Stimulated activated CD8-positive, alpha-beta memory T cell treated with anti-CD3 and anti-CD28 coated beads, Interleukin-7, amount 100 ng/mL, for 1 hour (primary cell): ENCODE measurements around the gene ZNF675.
A peak's percentile ranks its signal among the peaks of the same experiment; 100 is the strongest.
"Not testable (repeated sequence)": the region's sequence is repeated elsewhere in the genome, so short reads cannot be mapped to it uniquely, and the experiment has no call there.

Experiments used
- DNase-seq, 2 donors: peaks; one replicate each; pipeline ENCODE4 v3.0.0-alpha.2; 2020; ENCODE audit warnings: low read depth in 2 of 2

Gene ZNF675

DNA sequence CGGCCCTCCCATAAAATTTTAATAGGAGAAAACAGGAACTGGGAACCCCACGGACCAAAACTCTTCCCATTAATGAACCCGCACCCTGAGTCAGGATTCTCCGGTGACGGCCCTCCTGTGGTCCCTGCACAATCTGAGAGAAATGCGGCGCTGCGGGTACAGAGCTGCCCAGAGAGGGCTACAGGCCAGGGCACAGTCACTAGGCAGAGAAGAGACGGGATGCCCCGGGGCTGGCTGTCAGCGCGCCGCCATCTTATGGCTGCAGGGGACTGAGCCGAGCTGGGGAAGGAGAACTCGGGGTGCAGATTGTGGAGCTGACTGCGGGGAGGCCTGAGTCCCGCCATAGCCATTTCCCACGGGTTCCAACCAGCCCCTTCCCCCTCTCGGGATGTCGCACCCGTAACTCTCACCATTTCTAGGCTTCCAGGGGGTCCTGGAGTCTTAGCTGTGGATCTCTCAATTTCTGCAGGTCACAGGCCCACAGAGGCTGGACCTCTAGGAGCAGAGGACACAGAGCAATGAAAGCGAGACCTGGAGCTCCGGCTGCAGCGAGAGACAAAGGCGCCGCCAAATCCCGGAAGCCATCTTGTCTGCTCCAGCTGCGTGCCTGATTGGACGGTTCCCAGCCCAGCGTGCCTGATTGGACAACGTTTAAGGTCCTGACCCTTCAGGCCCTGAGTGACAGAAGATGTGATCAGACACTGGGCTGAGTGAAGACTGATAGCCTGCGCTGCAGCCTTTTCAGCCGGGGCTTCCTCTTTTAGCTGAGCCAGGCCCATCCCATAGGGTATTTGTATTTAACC lies at the start of gene ZNF675:
TSS of gene ZNF675 (minus strand) at position 592 of the 803 bp plus-strand sequence. CDS start at position 413, 179 bp downstream.
- DNase-seq = peak; percentile 68 to 73

DNA sequence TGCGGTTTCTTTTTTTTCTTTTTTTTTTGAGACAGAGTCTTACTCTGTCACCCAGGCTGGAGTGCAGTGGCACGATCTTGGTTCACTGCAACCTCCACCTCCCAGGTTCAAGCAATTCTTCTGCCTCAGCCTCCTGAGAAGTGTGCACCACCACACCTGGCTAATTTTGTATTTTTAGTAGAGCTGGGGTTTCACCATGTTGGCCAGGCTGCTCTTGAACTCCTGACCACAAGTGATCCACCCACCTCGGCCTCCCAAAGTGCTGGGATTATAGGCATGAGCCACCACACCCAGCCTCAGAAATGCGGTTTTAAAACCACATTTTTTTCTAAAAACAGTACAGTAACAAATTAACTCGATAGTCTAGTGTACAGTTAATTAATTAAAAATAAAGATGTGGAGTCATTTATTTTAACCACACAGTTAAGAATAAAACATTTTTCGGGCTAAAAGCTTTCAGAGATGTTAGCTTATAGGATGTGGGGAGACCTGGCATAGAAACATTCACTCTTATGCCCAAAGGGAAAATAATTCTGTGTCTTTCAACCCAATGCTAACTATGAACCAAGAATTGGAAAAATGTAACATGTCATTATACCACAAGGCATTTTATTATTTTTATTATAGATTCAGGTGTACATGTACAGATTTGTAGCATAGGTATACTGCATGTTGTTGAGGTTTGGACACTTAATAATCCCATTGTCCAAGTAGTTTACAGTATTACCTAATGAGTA lies 43.9 kb upstream of the ZNF675 start:
- DNase-seq = not testable (repeated sequence)

- not testable (repeated sequence) for DNase-seq
Measured at GRCh38 chr19:23724161-23724560, 37.1 kb upstream of the ZNF675 start.

GRCh38 chr19:23718802-23719201 lies 31.8 kb upstream of the ZNF675 start:
- DNase-seq = no peak

DNA sequence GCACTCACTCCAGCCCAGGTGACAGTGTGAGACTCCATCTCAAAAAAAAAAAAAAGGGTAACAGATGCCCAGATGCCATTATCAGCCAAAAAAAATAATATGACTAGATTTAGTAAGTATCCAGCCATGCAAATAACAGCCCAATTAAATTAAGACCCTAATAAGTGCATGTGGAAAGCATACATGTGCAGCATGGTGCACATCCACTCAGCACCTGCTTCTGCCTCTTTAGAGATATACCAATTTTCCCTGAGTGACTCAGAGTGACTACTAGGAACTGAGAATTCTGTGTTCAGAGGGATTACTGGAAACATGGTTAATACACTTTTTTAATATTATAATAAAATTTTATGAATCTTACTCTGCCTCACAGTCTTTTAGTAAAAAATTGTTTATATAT lies 29.8 kb upstream of the ZNF675 start:
- DNase-seq = no peak

DNA sequence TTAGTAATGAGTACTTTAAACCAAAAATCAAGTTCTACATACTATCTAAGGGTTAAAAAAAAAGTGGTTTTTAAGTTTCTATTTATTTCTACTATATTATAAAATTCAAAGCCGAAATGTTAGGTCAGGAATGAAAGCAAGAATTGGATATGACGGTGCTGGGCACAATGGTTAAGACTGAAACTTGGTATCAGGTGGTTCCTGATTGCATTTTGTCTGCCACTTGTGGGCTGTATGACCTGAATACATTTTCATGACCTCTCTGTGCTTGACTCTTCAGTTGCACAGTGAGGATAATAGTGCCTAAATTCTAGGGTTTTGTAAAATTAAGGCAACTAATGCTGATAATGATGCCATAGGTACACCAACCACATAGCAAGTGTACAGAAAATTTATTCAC lies 22.3 kb upstream of the ZNF675 start:
- DNase-seq = no peak

GRCh38 chr19:23706657-23707056 lies 19.6 kb upstream of the ZNF675 start:
- DNase-seq = no peak

DNA sequence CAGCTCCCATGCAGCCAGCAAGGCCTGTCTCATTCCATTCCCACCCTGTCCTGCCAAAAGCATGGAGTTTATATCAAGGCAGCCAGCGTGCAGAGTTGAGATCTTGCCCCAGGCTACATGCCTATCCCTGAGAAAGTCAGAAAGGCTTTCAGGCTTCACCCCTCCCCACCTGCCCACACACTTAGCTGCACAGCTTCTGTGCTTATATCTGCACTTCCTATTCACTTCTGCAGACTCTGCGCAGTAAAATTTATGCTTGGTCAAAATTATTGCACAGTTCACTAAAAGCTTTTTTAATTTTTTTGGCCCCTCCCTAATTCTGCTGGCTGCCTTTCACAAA lies 12.5 kb upstream of the ZNF675 start:
- no peak for DNase-seq

DNA sequence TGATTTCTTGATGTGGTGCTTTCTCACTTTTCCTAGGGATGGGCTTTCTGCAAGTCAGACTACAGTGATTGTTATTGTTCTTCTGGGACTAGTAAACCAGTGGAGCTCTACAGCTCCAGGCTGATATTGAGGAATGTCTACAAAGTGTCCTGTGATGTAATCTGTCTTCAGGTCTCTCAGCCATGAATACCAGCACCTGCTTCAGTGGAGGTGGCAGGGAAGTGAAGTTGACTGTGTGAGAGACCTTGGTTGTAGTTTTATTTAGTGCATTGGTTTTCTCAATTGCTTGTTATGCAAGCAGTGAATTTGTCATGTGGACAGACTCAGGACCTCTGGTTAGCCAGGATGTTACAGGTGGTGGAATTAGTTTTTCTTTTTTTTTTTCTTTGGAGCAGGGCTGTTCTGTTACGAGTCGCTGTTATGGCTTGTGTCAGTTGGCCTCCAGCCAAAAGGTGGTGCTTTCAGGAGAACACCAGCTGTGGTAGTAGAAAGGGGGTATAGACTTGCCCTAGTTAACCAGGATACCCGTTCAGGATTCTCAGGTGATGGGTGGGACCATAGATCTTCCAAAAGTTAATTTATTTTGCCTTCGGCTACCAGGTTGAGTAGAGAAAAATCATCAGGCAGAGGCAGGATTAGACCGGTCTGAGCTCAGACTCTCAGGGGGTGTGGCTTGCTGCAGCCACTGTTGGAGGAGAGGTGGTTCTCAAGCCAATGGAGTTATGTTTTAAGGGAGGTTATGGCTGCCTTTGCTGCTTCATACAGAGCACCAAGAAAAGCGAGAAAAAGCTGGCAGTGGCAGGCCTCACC lies 11.9 kb upstream of the ZNF675 start:
- no peak for DNase-seq

DNA sequence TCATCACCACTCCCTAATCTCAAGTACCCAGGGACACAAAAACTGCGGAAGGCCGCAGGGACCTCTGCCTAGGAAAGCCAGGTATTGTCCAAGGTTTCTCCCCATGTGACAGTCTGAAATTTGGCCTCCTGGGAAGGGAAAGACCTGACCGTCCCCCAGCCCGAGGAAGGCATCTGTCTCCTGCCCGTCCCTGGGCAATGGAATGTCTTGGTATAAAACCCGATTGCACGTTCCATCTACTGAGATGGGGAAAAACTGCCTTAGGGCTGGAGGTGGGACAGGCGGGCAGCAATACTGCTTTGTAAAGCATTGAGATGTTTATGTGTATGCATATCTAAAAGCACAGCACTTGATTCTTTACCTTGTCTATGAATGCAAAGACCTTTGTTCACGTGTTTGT lies 5.9 kb upstream of the ZNF675 start:
- DNase-seq = not testable (repeated sequence)

DNA sequence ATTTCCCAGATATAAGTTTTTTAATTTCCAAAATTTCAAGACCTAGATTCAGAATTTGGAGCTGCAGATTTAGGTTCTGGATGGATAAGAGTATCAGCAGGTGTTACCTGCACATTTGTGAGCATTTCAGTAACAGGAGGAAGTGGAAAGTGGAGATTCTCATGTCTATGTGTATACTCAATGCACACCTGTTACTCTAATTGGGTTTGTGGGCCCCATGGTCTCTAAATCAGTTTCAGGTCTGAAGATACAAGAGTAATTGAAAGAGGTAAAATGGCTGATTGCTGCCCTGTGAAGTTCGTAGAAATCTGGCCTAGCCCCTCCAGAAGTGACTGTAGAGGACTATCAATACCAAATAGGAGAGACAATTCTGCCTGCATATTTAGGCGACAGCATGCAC lies 13.9 kb downstream of the ZNF675 start:
- DNase-seq = no peak

DNA sequence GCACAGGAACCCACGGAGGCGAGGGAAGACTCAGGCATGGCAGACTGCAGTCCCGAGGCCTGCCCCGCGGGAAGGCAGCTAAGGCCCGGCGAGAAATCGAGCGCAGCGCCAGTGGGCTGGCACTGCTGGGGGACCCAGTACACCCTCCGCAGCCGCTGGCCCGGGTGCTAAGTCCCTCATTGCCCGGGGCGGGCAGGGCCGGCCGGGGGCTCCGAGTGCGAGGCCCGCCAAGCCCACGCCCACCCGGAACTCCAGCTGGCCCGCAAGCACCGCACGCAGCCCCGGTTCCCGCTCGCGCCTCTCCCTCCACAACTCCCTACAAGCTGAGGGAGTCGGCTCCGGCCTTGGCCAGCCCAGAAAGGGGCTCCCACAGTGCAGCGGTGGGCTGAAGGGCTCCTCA lies 18.4 kb downstream of the ZNF675 start:
- DNase-seq = not testable (repeated sequence)

- no peak for DNase-seq
Measured at GRCh38 chr19:23665651-23666410, 21.2 kb downstream of the ZNF675 start.

DNA sequence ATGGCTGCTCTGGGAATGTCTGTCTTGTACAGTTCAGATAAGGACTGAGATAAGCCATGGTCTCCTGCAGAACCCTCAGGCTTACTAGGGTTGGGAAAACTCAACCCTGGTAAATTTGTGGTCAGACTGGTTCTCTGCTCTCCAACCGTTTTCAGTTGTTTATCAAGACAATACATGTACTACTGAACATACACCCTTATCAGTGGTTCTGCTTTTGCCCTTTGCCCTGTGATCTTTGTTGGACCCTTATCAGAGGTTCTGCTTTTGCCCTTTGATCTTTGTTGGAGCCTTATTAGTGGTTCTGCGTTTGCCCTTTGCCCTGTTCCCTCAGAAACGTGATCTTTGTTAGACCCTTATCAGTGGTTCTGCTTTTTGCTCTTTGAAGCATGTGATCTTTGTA lies 37.2 kb downstream of the ZNF675 start:
- DNase-seq = not testable (repeated sequence)
